H9 (cell line): Measurements from ENCODE around the gene TBC1D22A. TPM values are rescaled to one million over a fixed set of nuclear protein-coding genes. Genes with fewer than 3 reads are reported as not detected.

ENCODE experiments used
- DNase-seq: peaks from one replicate; pipeline ENCODE4 v3.0.0-alpha.2; 2017
- H2AFZ ChIP-seq: one replicate; pipeline ENCODE4 v1.6.1; 2013; ENCODE audit warnings: mild to moderate bottlenecking, low read length, control low read depth, moderate library complexity
- H2AK5ac ChIP-seq: 2 replicates; pipeline ENCODE4 v1.6.1; 2013; ENCODE audit warnings: low read length, control low read depth, mixed read lengths; ENCODE audit not compliant: insufficient read length
- H2BK120ac ChIP-seq: one replicate; pipeline ENCODE4 v1.6.1; 2013; ENCODE audit warnings: low read depth, mild to moderate bottlenecking, low read length, control low read depth, inconsistent platforms; ENCODE audit not compliant: poor library complexity, severe bottlenecking
- H2BK12ac ChIP-seq: 2 replicates; pipeline ENCODE4 v1.6.1; 2013; ENCODE audit warnings: low read length, control low read depth, mixed read lengths, low read depth; ENCODE audit not compliant: insufficient read length
- H2BK15ac ChIP-seq: 2 replicates; pipeline ENCODE4 v1.6.1; 2013; ENCODE audit warnings: low read depth, low read length, control low read depth
- H2BK20ac ChIP-seq: one replicate; pipeline ENCODE4 v1.6.1; 2013; ENCODE audit warnings: low read depth, mild to moderate bottlenecking, low read length, control low read depth, inconsistent platforms; ENCODE audit not compliant: poor library complexity, severe bottlenecking
- H2BK5ac ChIP-seq: 2 replicates; pipeline ENCODE4 v1.6.1; 2013; ENCODE audit warnings: low read length, control low read depth, mixed read lengths; ENCODE audit not compliant: insufficient read length
- H3K14ac ChIP-seq: 2 replicates; pipeline ENCODE4 v1.6.1; 2013; ENCODE audit warnings: low read length, control low read depth; ENCODE audit not compliant: insufficient read depth
- H3K18ac ChIP-seq: 2 replicates; pipeline ENCODE4 v1.6.1; 2013; ENCODE audit warnings: low read depth, mild to moderate bottlenecking, mixed read lengths, low read length, control low read depth; ENCODE audit not compliant: insufficient read length
- H3K23ac ChIP-seq: 2 replicates; pipeline ENCODE4 v1.6.1; 2013; ENCODE audit warnings: low read length, control low read depth, mixed read lengths, low read depth; ENCODE audit not compliant: insufficient read length
- H3K23me2 ChIP-seq: 2 replicates; pipeline ENCODE4 v1.6.1; 2013; ENCODE audit warnings: low read depth, mild to moderate bottlenecking, mixed read lengths, low read length, control low read depth; ENCODE audit not compliant: insufficient read length, poor library complexity, severe bottlenecking
- H3K27ac ChIP-seq: 2 replicates; pipeline ENCODE4 v1.5.1; 2013; ENCODE audit warnings: low read length, control low read depth, mixed read lengths, low read depth; ENCODE audit not compliant: insufficient read length
- H3K27me3 ChIP-seq: 2 replicates; pipeline ENCODE4 v1.6.1; 2013; ENCODE audit warnings: low read length, control low read depth, inconsistent platforms; ENCODE audit not compliant: insufficient read depth
- H3K4ac ChIP-seq: 2 replicates; pipeline ENCODE4 v1.6.1; 2013; ENCODE audit warnings: low read depth, mild to moderate bottlenecking, control low read depth, inconsistent platforms, low read length, moderate library complexity
- H3K4me1 ChIP-seq: 2 replicates; pipeline ENCODE4 v1.6.1; 2013; ENCODE audit warnings: low read length, control low read depth, inconsistent platforms; ENCODE audit not compliant: insufficient read depth
- H3K4me2 ChIP-seq: 2 replicates; pipeline ENCODE4 v1.6.1; 2013; ENCODE audit warnings: low read length, control low read depth, mixed read lengths; ENCODE audit not compliant: insufficient read length, insufficient read depth
- H3K56ac ChIP-seq: 2 replicates; pipeline ENCODE4 v1.6.1; 2013; ENCODE audit warnings: low read depth, mild to moderate bottlenecking, mixed read lengths, low read length, control low read depth; ENCODE audit not compliant: insufficient read length
- H3K79me1 ChIP-seq: 2 replicates; pipeline ENCODE4 v1.6.1; 2013; ENCODE audit warnings: low read depth, mild to moderate bottlenecking, moderate library complexity, low read length, control low read depth, inconsistent platforms; ENCODE audit not compliant: insufficient read depth, poor library complexity, severe bottlenecking
- H3K79me2 ChIP-seq: 2 replicates; pipeline ENCODE4 v1.6.1; 2013; ENCODE audit warnings: low read length, control low read depth, inconsistent platforms; ENCODE audit not compliant: insufficient read depth
- H3K9ac ChIP-seq: 2 replicates; pipeline ENCODE4 v1.6.1; 2013; ENCODE audit warnings: low read length, control low read depth, mixed read lengths; ENCODE audit not compliant: insufficient read length; ENCODE audit errors: extremely low read depth
- H3K9me3 ChIP-seq: one replicate; pipeline ENCODE4 v1.6.1; 2013; ENCODE audit warnings: low read depth, low read length, inconsistent platforms; ENCODE audit not compliant: control insufficient read depth
- H3T11ph ChIP-seq: one replicate; pipeline ENCODE4 v1.6.1; 2013; ENCODE audit warnings: mild to moderate bottlenecking, low read length, control low read depth, inconsistent platforms
- H4K20me1 ChIP-seq: one replicate; pipeline ENCODE4 v1.6.1; 2013; ENCODE audit not compliant: control insufficient read depth, insufficient read length, insufficient read depth
- H4K5ac ChIP-seq: 2 replicates; pipeline ENCODE4 v1.6.1; 2013; ENCODE audit warnings: low read depth, mild to moderate bottlenecking, mixed read lengths, low read length, control low read depth; ENCODE audit not compliant: insufficient read length
- H4K8ac ChIP-seq: replicated peaks from 2 replicates; pipeline ENCODE4 v1.6.1; 2013; ENCODE audit warnings: low read length, control low read depth, mixed read lengths, low read depth; ENCODE audit not compliant: insufficient read length
- H4K91ac ChIP-seq: 2 replicates; pipeline ENCODE4 v1.6.1; 2013; ENCODE audit warnings: low read depth, mild to moderate bottlenecking, moderate library complexity, mixed read lengths, low read length, control low read depth; ENCODE audit not compliant: insufficient read length
- H3K27ac Mint-ChIP-seq, 3 experiments: 2 replicates in 2 of 3; 3 replicates in 1 of 3; pipeline ENCODE4 v1.8.0; 2020 to 2021; ENCODE audit warnings: mixed read lengths in 3 of 3, mild to moderate bottlenecking in 1 of 3, moderate library complexity in 1 of 3
- H3K27me3 Mint-ChIP-seq: 2 replicates; pipeline ENCODE4 v1.8.0; 2021; ENCODE audit warnings: low read depth, mild to moderate bottlenecking, moderate library complexity, mixed read lengths
- H3K36me3 Mint-ChIP-seq, 3 experiments: 2 replicates in 2 of 3; 3 replicates in 1 of 3; pipeline ENCODE4 v1.8.0; 2020 to 2021; ENCODE audit warnings: low read depth in 3 of 3, mixed read lengths in 3 of 3; ENCODE audit not compliant: insufficient read depth in 1 of 3
- H3K4me1 Mint-ChIP-seq, 2 experiments: 2 replicates each; pipeline ENCODE4 v1.8.0; 2020; ENCODE audit warnings: mixed read lengths in 2 of 2
- H3K4me3 Mint-ChIP-seq, 2 experiments: 2 replicates in 1 of 2; 3 replicates in 1 of 2; pipeline ENCODE4 v1.8.0; 2020 to 2021; ENCODE audit warnings: mild to moderate bottlenecking in 2 of 2, mixed read lengths in 2 of 2, moderate library complexity in 1 of 2
- H3K9me3 Mint-ChIP-seq, 2 experiments: 2 replicates in 1 of 2; 3 replicates in 1 of 2; pipeline ENCODE4 v1.8.0; 2020; ENCODE audit warnings: mild to moderate bottlenecking in 2 of 2, mixed read lengths in 2 of 2, moderate library complexity in 1 of 2
- WGBS: extraction: QIAGEN DNeasy Blood & Tissue Kit; methylation state at CpG from one replicate; pipeline ENCODE4 v1.1.7; 2013; ENCODE audit warnings: missing lambda C conversion rate, low lambda C conversion rate, mixed read lengths; ENCODE audit not compliant: insufficient read length; ENCODE audit errors: extremely low coverage; 5-methylcytosine and 5-hydroxymethylcytosine counted together
- total RNA-seq: library from RNA; stranded (reverse); gene quantifications from 2 replicates; pipeline ENCODE4 v1.2.1, GENCODE V29; 2021
- TF ChIP-seq, protein P1 (sequence below): fragments of 200-600 bp; sonication (generic); conservative IDR thresholded peaks from 3 replicates; pipeline ENCODE4 v1.8.0; 2021; ENCODE audit warnings: antibody characterized with exemption, mild to moderate bottlenecking

The TBC1D22A gene
- total RNA-seq, 1 experiment from 2014 or later, result 20.8 TPM

GRCh38 chr22:47205554-47205953 lies 443.1 kb downstream of the TBC1D22A start:
- Histone ChIP-seq H2BK120ac (no peak overlapping the region), H4K91ac (no peak overlapping the region), H2BK12ac (no peak overlapping the region), H2AK5ac (no peak overlapping the region), H3K27ac (no peak overlapping the region), H3K9me3 (peaks cover 65% of the 10 kb centered on the region), H2BK5ac (no peak overlapping the region), H3K56ac (no peak overlapping the region), H3K4me2 (no peak overlapping the region), H4K8ac (no peak overlapping the region), H4K20me1 (no peaks in the 10 kb centered on the region), H3K23me2 (no peaks in the 10 kb centered on the region), H3K18ac (no peak overlapping the region), H3K79me1 (no peaks in the 10 kb centered on the region), H2BK20ac (no peak overlapping the region), H3K4ac (no peak overlapping the region), H3T11ph (no peak overlapping the region), H3K9ac (no peak overlapping the region), H4K5ac (no peak overlapping the region), H3K4me1 (no peaks in the 10 kb centered on the region), H2BK15ac (no peak overlapping the region), H3K23ac (no peak overlapping the region), H2AFZ (no peak overlapping the region), H3K79me2 (no peaks in the 10 kb centered on the region), H3K27me3 (no peaks in the 10 kb centered on the region), H3K14ac (no peak overlapping the region)
- H3K27me3 Mint-ChIP-seq, result peaks cover 4% of the 10 kb centered on the region
- no peak for DNase-seq
- peaks cover 34 to 94% of the 10 kb centered on the region in 2 experiments for H3K9me3 Mint-ChIP-seq
- H3K27ac Mint-ChIP-seq, result no peak overlapping the region; a peak in 1 of 7 replicates
- WGBS, result no CpG with 5 or more reads among the region's 10 CpGs
- H3K36me3 Mint-ChIP-seq, result peaks cover 0 to 34% (median 15%) of the 10 kb centered on the region in 3 experiments; a peak in 4 of 7 replicates
- no peak overlapping the region for H3K4me3 Mint-ChIP-seq
- TF ChIP-seq, protein P1, sequence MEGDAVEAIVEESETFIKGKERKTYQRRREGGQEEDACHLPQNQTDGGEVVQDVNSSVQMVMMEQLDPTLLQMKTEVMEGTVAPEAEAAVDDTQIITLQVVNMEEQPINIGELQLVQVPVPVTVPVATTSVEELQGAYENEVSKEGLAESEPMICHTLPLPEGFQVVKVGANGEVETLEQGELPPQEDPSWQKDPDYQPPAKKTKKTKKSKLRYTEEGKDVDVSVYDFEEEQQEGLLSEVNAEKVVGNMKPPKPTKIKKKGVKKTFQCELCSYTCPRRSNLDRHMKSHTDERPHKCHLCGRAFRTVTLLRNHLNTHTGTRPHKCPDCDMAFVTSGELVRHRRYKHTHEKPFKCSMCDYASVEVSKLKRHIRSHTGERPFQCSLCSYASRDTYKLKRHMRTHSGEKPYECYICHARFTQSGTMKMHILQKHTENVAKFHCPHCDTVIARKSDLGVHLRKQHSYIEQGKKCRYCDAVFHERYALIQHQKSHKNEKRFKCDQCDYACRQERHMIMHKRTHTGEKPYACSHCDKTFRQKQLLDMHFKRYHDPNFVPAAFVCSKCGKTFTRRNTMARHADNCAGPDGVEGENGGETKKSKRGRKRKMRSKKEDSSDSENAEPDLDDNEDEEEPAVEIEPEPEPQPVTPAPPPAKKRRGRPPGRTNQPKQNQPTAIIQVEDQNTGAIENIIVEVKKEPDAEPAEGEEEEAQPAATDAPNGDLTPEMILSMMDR, result no peak
- H3K4me1 Mint-ChIP-seq, result no peaks in the 10 kb centered on the region
